GM12892 (cell line): ENCODE data around the gene SIDT2.

Experiments
- DNase-seq: peaks from one replicate; pipeline ENCODE4 v3.0.0; 2011; ENCODE audit not compliant: insufficient read length
- FAIRE-seq: peaks from 2 replicates; lab custom pipeline; 2011; peaks lifted over from hg19 to GRCh38; lab: Jason Lieb, UNC
- POLR2A ChIP-seq: IDR thresholded peaks from 2 replicates; pipeline ENCODE4 v1.6.1; 2011; ENCODE audit warnings: low read depth, low read length, control low read depth
- POLR2AphosphoS5 ChIP-seq: IDR thresholded peaks from 2 replicates; pipeline ENCODE4 v1.6.1; 2011; ENCODE audit warnings: low read depth, low read length, control low read depth
- TAF1 ChIP-seq: IDR thresholded peaks from 2 replicates; pipeline ENCODE4 v1.6.1; 2011; ENCODE audit warnings: low read depth, mild to moderate bottlenecking, control low read depth, low read length, borderline replicate concordance

SIDT2 gene

GRCh38 chr11:117230999-117231841 lies 52.7 kb downstream of the SIDT2 start:
- TF ChIP-seq POLR2A = no peak
- no peak for TF ChIP-seq POLR2AphosphoS5
- TF ChIP-seq TAF1 = no peak
- DNase-seq (no peak), FAIRE-seq (no peak)

GRCh38 chr11:117231842-117232091 lies 53.2 kb downstream of the SIDT2 start, which contains the start of gene PCSK7:
TSS of gene PCSK7 (minus strand) at chr11:117232073. CDS start at chr11:117229844, 2,229 bp downstream.
- no peak for TF ChIP-seq POLR2AphosphoS5
- no peak for DNase-seq
- no peak for FAIRE-seq

- FAIRE-seq (peak; percentile 100), DNase-seq (peak; percentile 96)
- TF ChIP-seq POLR2A = peak; percentile 71; the same call in 1 of the 2 replicates
- TF ChIP-seq TAF1 = peak; percentile 43; the same call in 1 of the 2 replicates
- no peak; the same call in 1 of the 2 replicates for TF ChIP-seq POLR2AphosphoS5
Observed at GRCh38 chr11:117232092-117232878, 53.7 kb downstream of the SIDT2 start, which contains the start of gene RNF214. TSS of gene RNF214 (plus strand) at chr11:117232671. CDS start at chr11:117234273, 1,602 bp downstream.

GRCh38 chr11:117232911-117233409 lies 54.4 kb downstream of the SIDT2 start:
- DNase-seq (peak; percentile 47), FAIRE-seq (peak; percentile 82)
- TF ChIP-seq POLR2A (no peak), TAF1 (no peak), POLR2AphosphoS5 (no peak)

- TF ChIP-seq POLR2AphosphoS5 = no peak
- TF ChIP-seq POLR2A = no peak
- TF ChIP-seq TAF1 = no peak
- no peak for FAIRE-seq
- no peak for DNase-seq
Observed at GRCh38 chr11:117238221-117238620, 59.7 kb downstream of the SIDT2 start.

GRCh38 chr11:117239295-117239694 lies 60.8 kb downstream of the SIDT2 start:
- FAIRE-seq = no peak
- no peak for DNase-seq
- TF ChIP-seq POLR2A = no peak
- TF ChIP-seq POLR2AphosphoS5 = no peak
- no peak for TF ChIP-seq TAF1
